ENCODE data around the gene PTOV1.

PTOV1 gene

GRCh38 chr19:49845414-49845813 is 5.5 kb upstream of the PTOV1 start:
- no peak for DNase-seq

DNA sequence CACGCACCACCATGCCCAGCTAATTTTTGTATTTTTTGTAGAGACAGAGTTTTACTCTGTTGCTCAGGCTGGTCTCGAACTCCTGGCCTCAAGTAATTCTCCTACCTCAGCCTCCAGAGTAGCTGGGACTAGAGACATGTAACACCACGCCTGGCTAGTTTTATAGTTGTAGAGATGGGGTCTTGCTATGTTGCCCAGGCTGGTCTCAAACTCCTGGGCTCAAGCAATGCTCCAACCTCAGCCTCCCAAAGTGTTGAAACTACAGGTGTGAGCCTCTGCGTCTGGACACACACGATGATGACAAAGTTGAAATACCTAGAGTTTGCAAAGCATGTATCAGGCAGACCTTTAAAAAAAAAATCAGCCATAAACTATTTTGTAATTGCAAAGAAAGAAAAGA is 4.6 kb upstream of the PTOV1 start:
- DNase-seq = no peak

- no peak for DNase-seq
These were observed 2.9 kb upstream of the PTOV1 start for GRCh38 chr19:49847731-49848696.

GRCh38 chr19:49848938-49849337 is 2.0 kb upstream of the PTOV1 start:
- no peak for DNase-seq

DNA sequence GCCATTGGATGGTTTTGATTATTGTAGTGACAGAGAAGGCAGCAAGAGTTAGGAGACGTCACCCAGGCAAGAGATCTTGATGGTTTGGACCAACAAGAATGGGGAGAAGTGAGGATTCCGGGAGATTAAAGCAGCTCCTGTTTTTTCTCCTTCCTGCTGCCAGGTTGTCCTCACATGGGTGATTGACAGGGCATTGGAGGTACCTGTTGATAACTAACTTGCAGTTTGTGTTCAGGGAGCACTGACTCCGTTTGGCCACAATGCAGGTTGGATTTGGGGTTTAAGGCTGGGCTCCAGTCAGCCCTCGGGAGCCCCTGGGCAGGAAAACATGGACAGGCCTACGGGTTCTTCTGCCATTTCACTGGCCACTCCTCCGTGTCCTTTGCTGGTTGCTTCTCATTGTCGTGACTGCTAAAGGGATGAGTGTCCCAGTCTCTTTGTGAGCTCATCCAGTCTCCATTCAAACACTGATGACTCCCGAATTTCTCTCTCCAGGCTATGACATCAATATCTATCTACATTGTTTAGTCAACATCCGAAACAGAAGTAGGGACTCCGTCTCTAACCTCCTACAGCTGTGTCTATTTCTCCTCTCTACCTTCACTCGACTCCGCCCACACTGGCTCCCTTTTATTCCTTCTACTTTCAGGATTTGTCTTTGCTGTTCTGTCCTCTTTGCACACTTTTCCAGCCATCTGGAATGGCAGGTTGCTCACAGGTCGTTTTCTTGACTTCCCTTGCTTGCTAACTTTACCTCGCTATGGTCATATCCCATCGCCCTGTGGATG is 1.3 kb upstream of the PTOV1 start:
- no peak for DNase-seq

- no peak for DNase-seq
These were observed 805 bp upstream of the PTOV1 start for GRCh38 chr19:49850221-49850486.

DNA sequence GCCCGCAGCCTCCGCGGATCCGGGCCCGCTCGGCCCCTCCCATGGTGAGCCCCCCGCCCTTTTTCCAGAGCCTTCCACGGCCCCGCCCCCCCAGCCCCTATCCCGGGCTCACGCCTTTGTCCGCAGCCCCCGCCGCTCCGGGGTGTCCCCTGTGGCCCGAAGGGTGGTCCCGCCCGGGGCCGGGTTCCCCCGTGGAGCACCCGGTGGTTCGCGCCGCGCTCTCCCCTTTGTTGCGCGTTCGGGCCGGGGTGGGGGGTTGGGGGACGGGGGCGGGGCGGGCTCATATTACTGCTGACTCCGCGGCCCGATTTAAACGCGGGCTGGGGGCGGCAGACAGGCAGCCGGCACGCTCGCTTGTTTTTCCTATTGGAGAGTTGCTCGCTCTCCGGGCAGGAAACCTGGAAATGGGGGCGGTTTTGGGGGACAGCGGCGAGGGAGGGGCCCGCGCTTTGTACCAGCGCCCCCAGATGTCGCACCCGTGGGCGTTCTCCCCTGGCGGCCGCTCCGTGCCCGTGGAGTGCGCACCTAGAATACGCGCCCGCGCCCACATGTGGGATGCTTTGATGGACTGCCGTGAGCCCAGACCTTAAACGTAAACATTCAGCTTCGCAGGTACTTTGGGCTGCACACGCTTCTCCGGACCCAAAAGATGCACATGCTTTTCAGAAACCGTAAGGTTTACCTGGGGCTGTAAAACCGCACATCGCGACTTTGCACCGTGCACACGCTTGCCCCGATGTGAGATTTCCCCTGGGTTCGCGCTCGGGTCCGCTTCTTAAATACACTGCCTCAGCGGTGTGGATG is 699 bp downstream of the PTOV1 start:
- peak in 1 of 2 donors; percentile 44 for DNase-seq

DNA sequence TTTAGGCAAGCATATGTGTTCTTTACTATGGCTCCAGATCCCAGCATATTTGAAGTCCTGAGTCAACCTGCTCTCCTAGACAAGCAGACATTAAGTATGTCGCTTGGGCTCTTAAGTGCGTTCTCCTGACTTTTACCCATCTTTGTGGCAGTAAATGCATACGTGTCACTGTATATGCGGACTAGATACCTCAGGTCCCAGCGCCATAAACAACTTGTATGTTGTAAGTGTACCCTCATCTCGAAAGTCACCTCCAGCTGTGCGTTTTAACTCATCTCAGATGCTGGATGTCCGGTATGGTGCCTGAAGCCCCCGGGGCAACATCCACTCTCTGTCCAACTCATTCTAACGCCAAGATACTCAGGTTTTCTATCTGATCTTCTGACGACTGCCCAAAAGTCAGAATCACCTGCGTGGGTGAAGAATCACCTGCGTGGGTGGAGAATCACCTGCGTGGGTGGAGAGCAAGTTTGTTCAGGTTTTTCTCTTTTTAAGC is 1.7 kb downstream of the PTOV1 start:
- DNase-seq = no peak

DNA sequence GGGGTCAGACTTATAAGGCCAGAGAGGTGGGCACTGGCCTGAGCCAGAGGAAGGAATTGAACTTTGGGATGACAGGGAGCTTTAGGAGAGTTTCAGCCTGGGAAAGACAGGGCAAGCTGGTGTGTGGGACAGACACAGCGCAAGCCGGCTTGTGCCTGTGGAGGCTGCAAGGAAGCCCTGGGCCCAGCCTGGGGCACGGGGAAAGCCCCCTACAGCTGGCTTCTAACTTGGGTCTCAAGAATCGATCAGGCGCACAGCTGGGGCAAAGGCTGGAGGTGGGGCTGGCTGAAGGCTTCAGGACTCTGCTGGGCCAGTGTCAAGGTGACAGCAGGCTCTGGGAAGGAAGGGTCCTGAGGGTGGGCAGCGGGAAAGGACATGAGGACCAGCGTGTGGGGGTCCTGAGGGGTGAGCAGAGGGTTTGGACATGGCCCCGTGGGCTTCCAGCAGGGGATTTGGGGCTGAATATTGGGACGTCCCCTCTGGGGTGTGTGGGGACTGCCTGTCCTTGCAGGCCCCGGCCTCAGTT is 3.0 kb downstream of the PTOV1 start:
- no peak for DNase-seq

GRCh38 chr19:49854378-49855263 is 3.7 kb downstream of the PTOV1 start:
- no peak for DNase-seq

GRCh38 chr19:49855277-49855675 is 4.3 kb downstream of the PTOV1 start:
- no peak for DNase-seq

GRCh38 chr19:49855676-49856573 is 5.0 kb downstream of the PTOV1 start:
- no peak for DNase-seq

- DNase-seq = no peak
These were observed 5.6 kb downstream of the PTOV1 start for GRCh38 chr19:49856574-49857021.

DNA sequence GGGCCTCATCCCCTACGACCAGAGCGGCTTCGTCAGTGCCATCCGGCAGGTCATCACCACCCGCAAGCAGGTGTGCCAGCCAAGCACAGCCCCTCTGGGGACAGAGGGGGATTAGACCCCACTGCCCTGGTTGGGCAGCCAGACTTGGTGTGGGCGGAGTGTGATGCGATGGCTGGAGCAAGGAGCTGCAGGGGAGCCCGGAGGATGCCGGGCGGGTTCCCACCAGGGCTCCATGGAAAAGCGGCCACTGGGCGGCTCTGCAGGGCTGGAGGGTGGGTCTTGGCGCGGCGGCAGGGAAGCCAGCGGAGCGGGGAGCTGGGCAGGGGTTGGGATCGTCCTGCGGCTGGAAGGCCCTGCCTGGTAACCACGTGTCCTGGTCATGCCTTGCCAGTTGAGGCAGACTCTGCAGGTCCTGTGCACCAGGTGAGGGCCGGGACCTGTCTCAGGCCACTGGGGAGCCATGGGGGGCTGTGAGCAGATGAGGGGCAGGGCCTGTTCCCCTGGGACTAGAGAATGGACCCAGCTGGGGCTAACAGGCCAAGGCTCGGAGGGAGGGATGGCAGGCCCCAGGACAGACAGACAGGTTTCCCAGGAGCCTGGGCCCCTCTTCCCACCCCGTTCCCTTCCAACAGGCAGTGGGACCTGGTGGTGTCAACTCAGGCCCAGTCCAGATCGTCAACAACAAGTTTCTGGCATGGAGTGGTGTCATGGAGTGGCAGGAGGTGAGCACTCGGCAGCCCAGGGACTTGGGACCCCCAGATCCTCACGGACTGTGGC is 6.3 kb downstream of the PTOV1 start:
- peak in 1 of 2 donors; percentile 25 for DNase-seq

DNA sequence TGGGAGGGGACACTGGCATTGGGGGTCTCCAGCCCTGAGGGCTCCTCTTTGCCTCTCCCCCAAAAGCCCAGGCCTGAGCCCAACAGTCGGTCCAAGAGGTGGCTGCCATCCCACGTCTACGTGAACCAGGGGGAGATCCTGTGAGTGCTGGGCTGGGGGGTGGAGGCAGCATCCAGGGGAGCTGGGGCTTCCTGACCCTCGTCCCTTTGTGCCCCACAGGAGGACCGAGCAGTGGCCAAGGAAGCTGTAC is 6.8 kb downstream of the PTOV1 start:
- DNase-seq = no peak

DNA sequence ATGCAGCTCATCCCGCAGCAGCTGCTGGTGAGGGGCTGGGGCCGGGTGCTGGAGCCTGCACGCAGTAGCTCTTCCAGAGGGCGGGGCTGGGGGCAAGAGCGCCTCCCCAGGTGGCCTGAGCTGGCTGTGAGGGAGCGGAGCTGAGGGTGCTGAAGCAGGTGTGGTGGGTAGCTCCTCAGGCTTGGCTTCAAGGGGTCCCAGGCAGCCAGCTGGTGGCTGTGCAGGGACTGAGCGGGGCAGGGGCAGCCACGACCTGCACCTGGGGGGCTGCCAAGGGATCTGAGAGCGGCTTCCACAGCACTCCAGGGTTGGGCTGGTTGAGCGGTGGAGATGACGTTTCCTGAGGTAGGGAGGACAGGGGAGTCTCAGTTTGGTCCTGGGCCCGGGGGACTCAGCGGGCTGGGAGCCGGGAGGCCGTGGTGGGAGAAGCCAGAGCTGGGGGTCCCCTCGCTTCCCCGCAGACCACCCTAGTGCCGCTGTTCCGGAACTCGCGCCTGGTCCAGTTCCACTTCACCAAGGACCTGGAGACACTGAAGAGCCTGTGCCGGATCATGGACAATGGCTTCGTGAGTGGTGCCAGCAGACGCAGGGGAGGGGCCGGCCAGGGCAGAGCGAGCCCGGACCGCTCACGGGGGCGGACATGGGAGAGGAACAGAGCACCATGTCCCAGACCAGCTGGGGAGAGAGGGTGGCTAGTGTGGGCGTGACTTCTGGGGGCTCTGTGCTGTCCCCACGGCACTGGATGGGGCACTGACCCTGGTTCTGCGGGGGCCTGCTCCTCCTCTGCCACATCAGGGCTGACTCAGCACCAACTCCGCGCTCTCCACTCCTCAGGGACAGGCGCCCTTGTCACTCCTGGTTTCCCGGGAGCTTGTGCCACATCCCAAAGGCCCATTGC is 7.4 kb downstream of the PTOV1 start:
- DNase-seq = no peak

DNA sequence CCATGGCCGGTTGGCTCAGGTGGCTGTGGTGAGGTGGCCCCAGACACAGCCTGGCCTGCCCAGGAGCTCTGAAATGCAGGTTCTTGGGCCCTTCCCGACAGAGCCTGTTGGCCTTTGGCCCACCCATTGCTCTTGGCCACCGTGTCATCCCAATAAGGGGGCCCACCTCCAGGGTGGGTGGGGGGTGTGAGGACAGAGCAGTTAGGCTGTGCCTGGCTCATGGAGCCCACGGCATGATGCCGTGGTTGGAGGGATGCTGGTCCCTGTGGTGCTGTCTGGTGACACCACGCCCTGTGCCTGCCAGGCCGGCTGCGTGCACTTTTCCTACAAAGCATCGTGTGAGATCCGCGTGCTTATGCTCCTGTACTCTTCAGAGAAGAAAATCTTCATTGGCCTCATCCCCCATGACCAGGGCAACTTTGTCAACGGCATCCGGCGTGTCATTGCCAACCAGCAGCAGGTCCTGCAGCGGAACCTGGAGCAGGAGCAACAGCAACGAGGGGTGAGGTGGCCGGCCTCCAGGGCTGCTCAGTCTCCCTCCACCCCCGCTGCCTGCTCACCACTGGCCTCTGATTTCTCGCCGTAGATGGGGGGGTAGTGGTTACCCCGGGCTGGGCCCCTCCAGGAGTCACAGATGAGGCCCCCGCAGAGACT is 8.8 kb downstream of the PTOV1 start:
- DNase-seq = no peak

GRCh38 chr19:49860336-49861102 is 9.6 kb downstream of the PTOV1 start:
- DNase-seq = no peak

Data from stimulated activated CD4-positive, alpha-beta T cell treated with anti-CD3 and anti-CD28 coated beads, Interleukin-2, amount 100 ng/mL, for 24 hours (primary cell).